HepG2 (cell line): ENCODE results near the gene PCSK2. TPM values are rescaled to one million over a fixed set of nuclear protein-coding genes. Genes with fewer than 3 reads are reported as not detected.

Experiments
- ATAC-seq: fragments of 200-7000 bp; cut with Tn5 transposase; 3 replicates; pipeline ENCODE4 v1.9.1; 2020; ENCODE audit warnings: mild to moderate bottlenecking, moderate library complexity
- BruUV-seq: library from RNA; stranded (reverse); fragments of 400-500 nt; replicated peaks from 2 replicates; lab custom pipeline; 2021; lab: Mats Ljungman, UMichigan
- CTCF ChIA-PET: fragments of 300-600 bp; formaldehyde crosslinking; extraction: SDS; loops from one replicate; lab custom pipeline; 2021; ENCODE audit warnings: low total read pairs, inconsistent platforms, low intra/inter-chr PET ratio; lab: Yijun Ruan, JAX
- POLR2A ChIA-PET: fragments of 350-600 bp; sonication (Branson Sonifier 250); formaldehyde crosslinking; loops from one replicate; lab custom pipeline; 2020; ENCODE audit warnings: antibody characterized with exemption, inconsistent platforms; lab: Yijun Ruan, JAX
- DNase-seq: peaks from one replicate; pipeline ENCODE4 v3.0.0-alpha.2; 2015; ENCODE audit warnings: low spot score
- FAIRE-seq: peaks from 3 replicates; lab custom pipeline; 2011; peaks lifted over from hg19 to GRCh38; lab: Jason Lieb, UNC
- H2AFZ ChIP-seq: one replicate; pipeline ENCODE4 v1.6.1; 2011; ENCODE audit warnings: low read length, inconsistent platforms
- H3K27ac ChIP-seq: fragments of 300-600 bp; 3 replicates; pipeline ENCODE4 v1.8.0; 2011; ENCODE audit warnings: mixed run types, mild to moderate bottlenecking, mixed read lengths, low read length, inconsistent platforms; ENCODE audit not compliant: insufficient read depth; ENCODE audit errors: extremely low read length
- H3K27me3 ChIP-seq, 2 experiments: fragments of 200-600 bp in 1 of 2; 2 replicates in 1 of 2; 3 replicates in 1 of 2; pipeline versions ENCODE4 v1.6.0 to v1.8.0; 2011; ENCODE audit warnings: low read length in 2 of 2, mild to moderate bottlenecking in 2 of 2, moderate library complexity in 2 of 2, inconsistent platforms in 1 of 2; ENCODE audit not compliant: insufficient read depth in 2 of 2, control insufficient read depth in 1 of 2
- H3K36me3 ChIP-seq, 2 experiments: fragments of 200-600 bp in 1 of 2; replicated peaks in 1 of 2; 2 replicates in 1 of 2; 3 replicates in 1 of 2; pipeline versions ENCODE4 v1.5.1 to v1.8.0; 2011; ENCODE audit warnings: low read length in 2 of 2, inconsistent platforms in 1 of 2; ENCODE audit not compliant: insufficient read depth in 2 of 2, control insufficient read depth in 1 of 2
- H3K4me1 ChIP-seq: 2 replicates; pipeline ENCODE4 v1.5.1; 2012; ENCODE audit warnings: low read length, inconsistent platforms; ENCODE audit not compliant: insufficient read depth
- H3K4me2 ChIP-seq: 2 replicates; pipeline ENCODE4 v1.6.0; 2011; ENCODE audit warnings: low read depth, low read length, inconsistent platforms
- H3K4me3 ChIP-seq, 3 experiments: fragments of 200-600 bp in 1 of 3; sonication (generic), shearing (Covaris generic) in 1 of 3; replicated peaks in 1 of 3; 2 replicates each; pipeline ENCODE4 v1.5.1; 2011 to 2016; ENCODE audit warnings: low read length in 3 of 3, inconsistent platforms in 2 of 3, low read depth in 2 of 3, mild to moderate bottlenecking in 2 of 3, control low read depth in 1 of 3, mixed read lengths in 1 of 3; ENCODE audit not compliant: insufficient read depth in 1 of 3
- H3K79me2 ChIP-seq: one replicate; pipeline ENCODE4 v1.6.1; 2011; ENCODE audit warnings: low read length, inconsistent platforms; ENCODE audit not compliant: insufficient read depth
- H3K9ac ChIP-seq: 2 replicates; pipeline ENCODE4 v1.6.0; 2011; ENCODE audit warnings: mild to moderate bottlenecking, low read depth, low read length, inconsistent platforms; ENCODE audit not compliant: insufficient read depth
- H3K9me3 ChIP-seq: 2 replicates; pipeline ENCODE4 v1.5.1; 2012; ENCODE audit warnings: mild to moderate bottlenecking, low read length
- H4K20me1 ChIP-seq: 2 replicates; pipeline ENCODE4 v1.6.0; 2011; ENCODE audit warnings: inconsistent platforms, mild to moderate bottlenecking, low read length, moderate library complexity; ENCODE audit not compliant: insufficient read depth
- ELK4 ChIP-seq: sonication (generic); formaldehyde crosslinking; IDR thresholded peaks from 2 replicates; pipeline ENCODE4 v1.9.0; 2021; ENCODE audit warnings: missing genetic modification reagents, borderline replicate concordance
- HCFC1 ChIP-seq: fragments of 150-350 bp; IDR thresholded peaks from 2 replicates; pipeline ENCODE4 v1.6.1; 2014; ENCODE audit warnings: low read depth, low read length
- HHEX ChIP-seq: IDR thresholded peaks from 2 replicates; pipeline ENCODE4 v1.6.1; 2016; ENCODE audit warnings: control low read depth
- MAF1 ChIP-seq: sonication (generic); formaldehyde crosslinking; IDR thresholded peaks from 2 replicates; pipeline ENCODE4 v1.5.0; 2020; ENCODE audit warnings: missing genetic modification reagents, borderline replicate concordance
- MTF2 ChIP-seq: sonication (generic); formaldehyde crosslinking; IDR thresholded peaks from 2 replicates; pipeline ENCODE4 v1.5.0; 2020; ENCODE audit warnings: missing genetic modification reagents, borderline replicate concordance
- NFYB ChIP-seq: sonication (generic); formaldehyde crosslinking; IDR thresholded peaks from 2 replicates; pipeline ENCODE4 v1.4.0; 2020; ENCODE audit warnings: missing genetic modification reagents
- NFYC ChIP-seq: IDR thresholded peaks from 2 replicates; pipeline ENCODE4 v1.6.1; 2016; ENCODE audit warnings: missing genetic modification reagents, missing compliant biosample characterization
- POLR2AphosphoS5 ChIP-seq: IDR thresholded peaks from 2 replicates; pipeline ENCODE4 v1.6.1; 2012; ENCODE audit warnings: low read depth, low read length
- STAT5B ChIP-seq: sonication (generic); formaldehyde crosslinking; IDR thresholded peaks from 2 replicates; pipeline ENCODE4 v1.4.0; 2020; ENCODE audit warnings: missing genetic modification reagents
- THAP11 ChIP-seq: IDR thresholded peaks from 2 replicates; pipeline ENCODE4 v1.6.1; 2016; ENCODE audit warnings: missing biosample characterization, missing genetic modification reagents
- USF2 ChIP-seq, 2 experiments: sonication (generic) in 1 of 2; formaldehyde crosslinking in 1 of 2; IDR thresholded peaks; 2 replicates each; pipeline versions ENCODE4 v1.5.1 to v1.6.1; 2011 to 2020; ENCODE audit warnings: borderline replicate concordance in 1 of 2, low read depth in 1 of 2, low read length in 1 of 2, mild to moderate bottlenecking in 1 of 2, missing genetic modification reagents in 1 of 2, moderate library complexity in 1 of 2
- ZNF143 ChIP-seq: sonication (generic); formaldehyde crosslinking; IDR thresholded peaks from 2 replicates; pipeline ENCODE4 v1.4.0; 2020; ENCODE audit warnings: missing genetic modification reagents
- ZNF20 ChIP-seq: sonication (generic); formaldehyde crosslinking; IDR thresholded peaks from 2 replicates; pipeline ENCODE4 v1.4.0; 2020; ENCODE audit warnings: mild to moderate bottlenecking, moderate library complexity, missing genetic modification reagents
- ZNF687 ChIP-seq: sonication (generic); formaldehyde crosslinking; IDR thresholded peaks from 2 replicates; pipeline ENCODE4 v1.5.1; 2020; ENCODE audit warnings: mild to moderate bottlenecking, missing genetic modification reagents, moderate library complexity
- ZNF746 ChIP-seq: sonication (generic); formaldehyde crosslinking; IDR thresholded peaks from 2 replicates; pipeline ENCODE4 v1.8.0; 2022; ENCODE audit warnings: mild to moderate bottlenecking, missing genetic modification reagents
- ZNF850 ChIP-seq: sonication (generic); formaldehyde crosslinking; conservative IDR thresholded peaks from 2 replicates; pipeline ENCODE4 v1.9.0; 2021; ENCODE audit warnings: mild to moderate bottlenecking, missing genetic modification reagents
- in situ Hi-C: cut with HindIII; loops from 2 replicates; pipeline ENCODE4 v1.10.0; 2017; ENCODE audit warnings: low pct_unique_long_range_greater_than_20kb; ENCODE audit not compliant: extremely low pct_ligation_motif_present
- intact Hi-C: fragments of 100-400 bp; cut with micrococcal nuclease; formaldehyde crosslinking; loops from one replicate; pipeline ENCODE4 v1.10.0; 2022; ENCODE audit not compliant: unreplicated experiment
- polyA plus RNA-seq, 8 experiments: library from polyadenylated mRNA; depleted of rRNA in 3 of 8; stranded (reverse) in 7 of 8; unstranded in 1 of 8; fragments of >200 nt; fragmentation: Illumina TruSeq in 4 of 8; extraction: Trizol in 4 of 8; gene quantifications; 2 replicates each; pipeline versions ENCODE4 v1.2.1 to v1.2.3, GENCODE V29; 2011 to 2016; ENCODE audit warnings: low read depth in 4 of 8, missing spikeins in 1 of 8, mixed read lengths in 1 of 8; ENCODE audit not compliant: insufficient read depth in 1 of 8
- total RNA-seq, 5 experiments: library from RNA; depleted of rRNA; stranded (reverse); fragments of >200 nt; fragmentation: Illumina TruSeq; extraction: Trizol; gene quantifications; 2 replicates each; pipeline ENCODE4 v1.2.3, GENCODE V29; 2016; ENCODE audit warnings: low read depth in 1 of 5

The PCSK2 gene
- total and polyA plus RNA-seq, 2 of the 13 experiments (the other 11 are each of a cell fraction or from before 2014, with no cell fraction given) = not detected

- H3K9me3 ChIP-seq = no peaks in the 10 kb centered on the region
- DNase-seq = peak; percentile 50
- 0 out of 2 replicates have a peak, but pooled peaks cover 5% of the 10 kb centered on the region for H3K4me1 ChIP-seq
- H3K4me3 ChIP-seq = no peak overlapping the region
- BruUV-seq = no TSS peak
- ChIA-PET POLR2A (no interaction called here), CTCF (no interaction called here)
- ATAC-seq = peak; percentile 68
- peak; percentile 89 for TF ChIP-seq ZNF143 (CRISPR knock-in tag)
- no peak for TF ChIP-seq ZNF20 (CRISPR knock-in tag)
- TF ChIP-seq THAP11 = peak; percentile 97
- no peak for TF ChIP-seq ELK4 (CRISPR knock-in tag)
- no peak for TF ChIP-seq POLR2AphosphoS5
- TF ChIP-seq USF2 (IDR thresholded peaks at IDR 0.05; ENCODE audit: low read depth, low read length) = peak; percentile 82
- TF ChIP-seq USF2 (CRISPR knock-in tag; IDR thresholded peaks at IDR 0.05; ENCODE audit: borderline replicate concordance) = peak; percentile 88; the same call in 1 of the 2 replicates
- no peak for TF ChIP-seq STAT5B (CRISPR knock-in tag)
- TF ChIP-seq MAF1 (CRISPR knock-in tag) = no peak
- TF ChIP-seq HHEX (CRISPR knock-in tag) = no peak
- TF ChIP-seq MTF2 (CRISPR knock-in tag) = no peak
- peak; percentile 84 for TF ChIP-seq NFYC (CRISPR knock-in tag)
- TF ChIP-seq ZNF850 = no peak
- TF ChIP-seq HCFC1 = peak; percentile 48; the same call in 1 of the 2 replicates
- TF ChIP-seq ZNF687 (CRISPR knock-in tag) = no peak
- TF ChIP-seq ZNF746 (CRISPR knock-in tag) = no peak
- peak; percentile 71 for TF ChIP-seq NFYB (CRISPR knock-in tag)
- H3K79me2 ChIP-seq = no peaks in the 10 kb centered on the region
- no peaks in the 10 kb centered on the region for H3K36me3 ChIP-seq
- intact Hi-C loops (no loop called here), in situ Hi-C loops (no loop called here)
- no peak overlapping the region for H3K27ac ChIP-seq
- no peak overlapping the region for H3K4me2 ChIP-seq
- FAIRE-seq = peak; percentile 77
- H3K9ac ChIP-seq = no peak overlapping the region
- H3K27me3 ChIP-seq = peaks cover 3 to 26% of the 10 kb centered on the region in 2 experiments; a peak in 3 of 5 replicates
- H4K20me1 ChIP-seq = no peaks in the 10 kb centered on the region; the same call in 1 of the 2 replicates
- no peak overlapping the region for H2AFZ ChIP-seq
Measured at GRCh38 chr20:17525650-17526049, 298.8 kb downstream of the PCSK2 start.
